ENCODE measurements around the gene TUBAL3.
"Not testable (repeated sequence)": the region's sequence is repeated elsewhere in the genome, so short reads cannot be mapped to it uniquely, and the experiment has no call there.

TUBAL3 gene

DNA sequence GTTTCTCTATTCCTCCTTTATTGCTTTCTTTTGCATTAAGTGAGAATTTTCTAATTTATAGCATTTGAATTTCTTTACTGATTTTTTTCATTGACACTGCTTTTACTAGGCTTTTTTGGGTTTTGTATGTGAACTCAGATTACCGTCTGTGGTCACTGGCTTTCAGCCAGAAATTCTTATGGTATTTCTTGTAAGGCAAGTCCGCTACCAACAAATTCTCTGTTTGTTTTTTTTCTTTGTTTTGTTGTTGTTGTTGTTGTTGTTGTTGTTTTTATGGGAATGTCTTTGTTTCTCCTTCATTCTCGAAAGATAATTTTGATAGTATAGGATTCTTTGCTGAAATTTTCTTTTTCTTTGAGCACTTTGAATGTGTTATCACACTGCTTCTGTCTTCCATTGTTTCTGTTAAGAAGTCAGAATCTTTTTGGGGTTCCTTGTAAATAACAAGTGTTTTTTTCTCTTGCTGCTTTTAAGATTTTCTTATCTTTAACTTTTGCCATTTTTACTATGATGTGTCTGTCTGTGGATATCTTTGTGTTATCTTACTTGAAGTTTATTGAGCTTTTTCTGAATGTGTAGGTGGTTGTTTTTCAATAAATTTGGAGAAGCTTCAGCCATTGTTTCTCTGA, 15.0 kb upstream of the TUBAL3 start:
- DNase-seq: no peak

DNA sequence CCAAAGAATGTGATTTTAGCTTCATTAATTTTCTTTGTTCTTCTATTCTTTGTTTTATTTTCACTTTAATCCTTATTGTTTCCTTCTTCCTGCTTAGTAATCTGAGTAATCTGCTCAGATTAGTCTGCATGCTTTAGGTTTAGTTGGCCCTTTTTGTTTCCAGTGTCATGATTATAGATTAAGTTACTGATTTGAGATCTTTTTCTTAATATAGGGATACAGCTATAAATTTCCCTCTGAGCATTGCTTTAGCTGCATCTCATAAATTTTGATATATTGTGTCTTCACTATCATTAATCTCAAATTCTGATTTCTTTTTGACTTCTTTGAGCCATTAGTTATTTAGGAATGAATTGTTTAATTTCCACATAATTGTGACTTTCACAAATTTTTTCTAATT, 14.0 kb upstream of the TUBAL3 start:
- DNase-seq: no peak

DNA sequence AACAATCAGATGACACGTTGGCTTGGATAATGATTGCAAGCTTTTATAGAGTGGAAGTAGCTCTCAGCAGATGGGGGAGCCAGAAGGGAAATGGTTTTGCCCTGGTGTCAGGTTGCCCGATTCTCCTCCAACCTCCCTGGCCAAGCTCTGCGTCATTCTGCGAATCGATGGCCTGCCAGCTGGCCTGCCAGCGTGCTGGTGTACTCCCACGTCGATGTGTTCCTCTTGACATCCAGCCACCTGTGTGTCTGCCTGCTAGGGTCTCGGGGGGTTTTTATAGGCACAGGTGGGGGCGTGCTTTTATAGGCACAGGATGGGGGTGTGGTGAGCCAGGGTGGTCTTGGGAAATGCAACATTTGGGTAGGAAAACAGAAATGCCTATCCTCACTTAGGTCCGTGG, 12.4 kb upstream of the TUBAL3 start:
- no peak for DNase-seq

DNA sequence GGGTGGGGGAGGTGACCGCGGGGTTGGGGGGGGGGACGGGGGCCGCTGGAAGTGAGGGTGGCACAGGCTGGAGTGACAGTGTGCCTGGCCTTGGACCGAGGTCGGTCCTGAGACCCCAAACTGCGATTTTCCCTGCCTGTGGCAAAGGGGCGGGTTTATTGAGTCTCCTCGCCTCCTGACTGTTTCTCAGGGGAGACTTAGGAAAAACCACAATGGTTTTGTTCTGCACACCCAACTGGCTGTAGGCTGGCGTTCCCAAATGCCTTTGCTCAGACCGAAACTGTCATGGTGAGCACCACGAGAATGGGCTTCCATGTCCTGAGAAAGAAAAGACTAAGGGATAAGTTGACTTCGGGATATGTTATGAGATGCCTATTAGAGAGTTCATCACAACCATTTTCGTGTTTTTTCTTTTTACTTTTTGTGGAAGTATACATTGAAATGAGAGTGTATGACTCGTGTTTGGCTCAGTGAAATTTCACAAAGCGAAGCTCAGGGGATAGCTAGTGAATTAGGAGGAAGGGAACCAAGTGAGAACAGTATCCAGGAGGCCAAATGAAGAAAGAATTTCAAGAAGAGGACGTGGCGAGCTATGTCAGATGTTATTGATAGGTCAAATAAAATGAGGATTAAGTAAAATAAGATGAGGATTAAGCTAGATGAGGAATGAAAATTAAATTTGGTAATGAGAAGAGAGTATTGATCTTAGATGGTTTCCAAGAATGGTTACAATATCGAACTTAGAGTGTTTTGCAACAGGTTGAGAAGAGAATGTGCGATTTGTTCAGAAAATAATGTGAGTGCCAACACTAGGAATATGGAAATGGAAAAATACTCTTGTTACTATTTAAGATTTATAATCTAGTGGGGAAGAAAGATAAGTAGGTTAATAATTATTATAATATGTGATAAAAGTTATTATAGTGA, 8.6 kb upstream of the TUBAL3 start:
- DNase-seq: no peak

DNA sequence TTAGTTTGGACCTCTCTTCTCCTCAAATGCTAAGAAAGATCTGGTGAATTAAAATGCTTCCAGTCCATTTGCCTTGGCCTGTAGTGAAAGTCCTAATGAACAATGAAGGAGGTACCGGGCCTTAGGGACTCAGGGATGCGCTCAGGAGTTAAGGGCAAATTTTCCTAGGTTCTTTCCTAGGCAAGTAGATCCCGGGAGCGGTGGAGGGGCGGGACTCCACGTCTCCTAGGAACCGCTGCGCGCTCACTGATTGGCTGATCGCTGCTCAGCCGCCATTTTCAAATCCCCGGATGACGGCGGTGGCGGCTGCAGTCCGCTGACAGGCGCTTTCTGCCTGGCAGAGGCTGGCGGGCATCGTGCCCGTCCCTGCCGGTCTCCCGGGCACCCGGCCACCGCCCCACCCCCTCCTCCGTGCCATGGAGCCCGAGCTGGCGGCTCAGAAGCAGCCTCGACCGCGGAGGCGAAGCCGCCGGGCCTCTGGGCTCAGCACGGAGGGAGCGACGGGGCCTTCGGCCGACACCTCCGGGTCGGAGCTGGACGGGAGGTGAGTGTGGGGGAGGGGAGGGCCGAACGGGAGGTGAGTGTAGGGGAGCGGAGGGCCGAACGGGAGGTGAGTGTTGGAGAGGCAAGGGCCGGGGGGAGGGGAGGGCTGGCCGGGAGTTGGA, 7.8 kb upstream of the TUBAL3 start, which contains the start of gene NET1:
NET1 (plus strand) TSS at position 281 of the 665 bp plus-strand sequence; CDS start at position 417, 136 bp downstream.
- peak; percentile 54 for DNase-seq

DNA sequence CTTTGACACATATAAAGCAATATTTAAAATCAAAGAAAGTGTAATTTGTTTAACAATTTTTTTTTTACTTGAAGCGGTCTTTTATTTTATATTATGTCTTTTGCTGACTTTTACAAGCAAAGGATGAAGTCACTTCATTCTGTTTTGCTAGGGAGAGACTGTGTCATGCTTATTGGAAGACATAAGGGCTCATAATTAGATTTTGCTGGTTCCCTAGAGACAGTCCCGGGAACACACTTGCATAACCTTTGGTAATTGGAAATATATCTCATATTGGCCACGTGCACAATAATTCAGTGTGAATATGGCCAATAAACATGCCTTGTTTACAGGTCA, 7.3 kb upstream of the TUBAL3 start:
- DNase-seq: no peak

DNA sequence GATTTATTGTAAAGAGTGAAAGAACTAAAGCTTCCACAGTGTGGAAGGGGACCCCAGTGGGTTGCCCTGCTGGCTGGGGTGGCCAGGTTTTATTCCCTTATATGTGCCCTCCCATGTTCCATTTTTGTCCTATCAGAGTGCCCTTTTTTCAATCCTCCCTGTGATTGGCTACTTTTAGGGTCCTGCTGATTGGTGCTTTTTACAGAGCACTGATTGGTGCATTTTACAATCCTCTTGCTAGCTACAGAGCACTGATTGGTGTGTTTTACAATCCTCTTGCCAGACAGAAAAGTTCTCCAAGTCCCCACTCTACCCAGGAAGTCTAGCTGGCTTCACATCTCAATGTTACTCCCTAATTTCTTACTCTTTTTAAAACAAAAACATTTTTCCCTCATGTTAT, 6.2 kb upstream of the TUBAL3 start:
- DNase-seq: not testable (repeated sequence)

DNA sequence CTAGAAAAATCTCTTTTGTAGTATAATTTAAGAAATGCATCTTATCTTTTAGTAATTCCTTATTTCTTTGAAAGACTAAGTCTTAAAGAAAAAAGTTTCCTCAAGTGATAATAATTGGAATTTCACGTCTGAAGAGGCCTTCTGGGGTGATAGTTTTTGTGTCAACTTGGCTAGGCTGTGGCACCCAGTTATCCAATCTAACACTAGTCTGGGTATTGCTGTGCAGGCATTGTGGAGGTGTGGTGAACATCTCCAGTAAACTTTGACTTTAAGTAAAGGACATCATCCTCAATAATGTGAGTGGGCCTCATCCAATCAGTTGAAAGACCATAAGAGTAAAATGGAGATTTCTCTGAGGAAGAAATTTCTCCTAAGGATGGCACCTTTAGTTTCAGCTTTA, 2.3 kb upstream of the TUBAL3 start:
- no peak for DNase-seq

DNA sequence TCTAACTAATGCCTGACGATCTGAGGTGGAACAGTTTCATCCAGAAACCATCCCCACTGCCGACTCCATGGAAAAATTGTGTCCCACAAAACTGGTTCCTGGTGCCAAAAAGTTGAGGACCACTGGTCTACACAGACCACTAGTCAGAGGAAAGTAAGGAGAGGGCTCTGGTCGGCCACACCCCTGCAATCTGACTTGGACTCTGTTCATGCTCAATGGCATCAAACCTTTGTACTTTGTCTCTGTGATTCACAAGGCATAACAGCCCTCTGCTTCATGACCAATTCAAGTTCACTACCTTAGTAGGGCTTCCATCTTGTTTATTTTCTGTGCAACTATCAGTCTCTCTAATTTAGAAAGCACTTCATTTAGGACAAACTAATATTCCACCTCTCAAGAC, 1.8 kb downstream of the TUBAL3 start:
- no peak for DNase-seq

DNA sequence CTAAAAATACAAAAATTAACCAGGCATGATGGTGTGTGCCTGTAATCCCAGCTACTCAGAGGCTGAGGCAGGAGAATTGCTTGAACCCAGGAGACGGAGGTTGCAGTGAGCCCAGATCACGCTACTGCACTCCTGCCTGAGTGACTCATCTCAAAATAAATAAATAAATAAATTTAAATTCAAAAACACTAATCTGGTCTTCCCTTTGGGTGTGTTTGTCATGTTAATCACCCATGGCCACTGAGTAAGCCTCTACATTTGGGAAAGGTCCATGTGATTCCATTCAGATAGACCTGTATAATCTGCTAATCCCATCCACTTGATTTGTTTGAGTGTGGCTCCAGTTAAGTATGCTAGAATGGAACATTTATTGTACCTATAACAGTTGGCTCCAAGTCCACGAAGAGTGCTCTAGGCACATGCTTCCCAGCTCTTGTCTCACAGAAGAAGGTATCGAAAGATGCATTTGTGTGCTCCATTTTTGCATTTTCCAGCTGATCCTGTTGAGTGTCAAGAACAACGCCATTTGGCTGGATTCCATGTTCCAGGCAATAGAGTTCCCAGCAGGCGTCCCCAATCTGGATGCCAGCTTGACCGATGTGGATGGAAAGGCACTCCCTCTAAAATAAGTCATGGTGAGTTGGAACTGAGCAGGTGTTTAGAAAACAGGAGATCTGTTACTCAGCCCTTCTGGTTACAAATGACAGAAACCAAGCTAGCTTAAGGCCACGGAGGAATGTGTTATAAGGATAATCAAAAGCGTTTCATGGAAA, 4.0 kb downstream of the TUBAL3 start:
- no peak for DNase-seq

DNA sequence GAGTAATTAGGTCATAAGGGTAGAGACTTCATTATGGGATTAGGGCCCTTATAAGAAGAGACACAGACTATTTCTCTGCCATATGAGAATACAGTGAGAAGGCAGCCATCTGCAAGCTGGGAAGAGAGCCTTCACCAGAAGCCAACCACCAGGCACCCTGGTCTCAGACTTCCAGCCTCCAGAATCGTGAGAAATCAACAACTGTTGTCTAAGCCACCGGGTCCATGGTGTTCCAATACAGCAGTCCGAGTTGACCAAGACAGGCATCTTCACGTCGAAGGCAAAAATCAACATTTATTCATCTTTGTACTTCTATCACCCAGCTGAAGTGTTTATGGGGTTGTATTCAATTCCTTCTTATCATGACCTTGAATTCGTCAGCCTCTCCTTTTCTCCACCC, 5.3 kb downstream of the TUBAL3 start:
- DNase-seq: no peak

DNA sequence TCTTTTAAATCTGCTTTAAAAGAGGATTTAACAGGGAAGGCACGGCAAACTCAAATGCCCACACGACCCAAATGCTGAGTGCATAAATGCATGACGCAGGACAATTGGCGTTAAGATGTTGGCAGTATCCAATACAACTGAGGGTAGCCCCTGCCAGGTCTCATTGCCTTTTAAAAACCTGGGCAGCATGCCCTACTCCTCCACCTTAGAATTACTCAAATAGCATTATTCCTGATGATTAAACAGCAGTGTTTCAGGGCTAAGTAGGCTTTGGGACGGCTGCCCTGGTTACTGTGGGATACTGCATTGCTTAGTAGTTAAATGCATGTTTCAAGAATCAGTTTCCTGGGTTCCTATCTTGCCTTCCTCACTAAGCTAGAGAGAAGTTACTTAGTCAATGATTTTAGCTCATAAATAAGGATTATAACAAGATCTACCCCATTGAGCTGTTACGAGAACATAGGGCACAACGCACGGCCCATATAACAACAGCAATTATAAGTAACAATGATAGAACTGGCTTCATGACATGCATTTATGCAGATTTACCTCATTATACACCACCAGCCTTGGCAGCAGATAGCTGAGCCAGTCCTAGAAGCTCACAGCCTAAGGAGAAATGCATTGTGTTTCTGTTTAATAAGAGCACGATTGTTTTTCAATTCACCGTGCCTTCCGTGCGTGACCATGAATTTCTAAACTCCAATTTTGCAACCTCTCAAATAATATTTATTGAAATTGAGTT, 7.9 kb downstream of the TUBAL3 start:
- no peak for DNase-seq

DNA sequence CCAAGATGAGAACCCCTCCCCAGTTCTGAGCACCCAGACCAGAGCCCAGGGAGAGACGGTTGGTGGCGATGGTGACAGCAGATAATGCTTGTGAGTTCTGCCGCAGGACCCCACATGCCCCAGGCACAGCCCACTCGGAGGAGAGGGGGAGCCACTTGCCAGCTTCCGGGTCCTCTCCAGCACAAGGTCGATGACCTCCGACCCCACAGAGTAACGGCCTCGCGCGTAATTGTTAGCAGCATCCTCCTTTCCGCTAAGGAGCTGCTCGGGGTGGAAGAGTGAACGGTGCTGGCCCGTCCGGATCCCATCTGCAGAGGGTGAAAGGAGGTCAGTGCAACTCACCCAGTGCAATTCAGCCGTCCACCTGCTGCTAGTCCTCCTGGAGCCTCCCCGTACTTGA, 9.5 kb downstream of the TUBAL3 start:
- no peak for DNase-seq

DNA sequence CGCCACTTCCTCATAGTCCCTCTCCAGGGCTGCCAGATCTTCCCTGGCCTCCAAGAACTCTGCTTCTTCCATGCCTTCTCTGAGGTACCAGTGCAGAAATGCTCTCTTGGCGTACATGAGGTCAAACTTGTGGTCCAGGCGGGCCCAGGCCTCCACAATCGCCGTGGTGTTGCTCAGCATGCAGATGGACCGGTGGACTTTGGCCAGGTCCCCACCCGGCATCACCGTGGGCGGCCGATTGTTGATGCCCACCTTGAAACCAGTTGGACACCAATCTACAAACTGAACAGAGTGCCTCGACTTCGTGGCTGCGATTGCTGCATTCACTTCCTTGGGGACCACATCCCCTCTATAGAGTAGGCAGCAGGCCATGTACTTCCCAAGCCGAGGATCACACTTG, 11.1 kb downstream of the TUBAL3 start:
- no peak for DNase-seq

DNA sequence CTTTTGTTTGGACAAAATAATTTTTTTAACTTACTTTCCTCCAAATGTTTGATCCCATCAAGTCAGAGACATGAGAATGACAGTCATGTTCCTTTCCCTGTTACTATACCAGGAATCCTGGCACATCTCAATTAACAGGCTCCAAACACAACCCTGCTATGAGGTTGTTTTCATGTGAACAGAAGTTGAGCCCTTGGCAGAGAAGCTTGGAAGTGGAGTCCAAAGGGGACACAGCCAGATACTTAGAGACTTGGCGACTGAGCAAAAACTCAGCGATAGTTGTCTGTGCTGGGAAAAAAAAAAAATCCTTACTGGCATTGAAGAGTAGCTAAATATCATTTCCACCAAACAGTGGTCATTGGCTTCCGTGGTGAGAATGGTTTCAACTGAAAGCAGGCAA, 12.8 kb downstream of the TUBAL3 start:
- no peak for DNase-seq

DNA sequence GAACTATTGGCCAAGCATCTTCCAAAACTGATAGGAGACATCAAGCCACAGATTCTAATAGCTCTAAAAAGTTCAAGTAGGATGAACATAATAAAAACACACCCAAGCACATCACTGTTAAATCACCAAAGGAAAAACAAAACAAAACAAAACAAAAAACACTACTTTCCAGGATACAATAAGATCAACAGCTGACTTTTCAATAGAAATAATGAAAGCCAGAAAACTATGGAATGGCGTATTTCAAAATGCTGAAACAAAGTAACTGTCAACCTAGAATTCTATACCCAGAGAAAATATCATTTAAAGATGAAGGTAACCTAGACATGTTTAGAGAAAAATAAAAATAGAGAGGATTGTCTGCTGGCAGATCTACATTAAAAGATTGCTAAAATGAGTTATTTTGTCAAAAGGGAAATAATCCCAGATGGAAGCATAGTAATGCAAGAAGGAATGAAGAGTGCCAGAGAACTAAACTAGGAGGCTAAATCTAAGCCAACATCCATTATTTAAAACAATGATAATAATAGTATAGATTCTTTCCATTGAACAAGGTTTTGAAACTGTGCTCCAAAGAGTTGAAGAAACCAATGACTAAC, 13.9 kb downstream of the TUBAL3 start:
- DNase-seq: no peak

DNA sequence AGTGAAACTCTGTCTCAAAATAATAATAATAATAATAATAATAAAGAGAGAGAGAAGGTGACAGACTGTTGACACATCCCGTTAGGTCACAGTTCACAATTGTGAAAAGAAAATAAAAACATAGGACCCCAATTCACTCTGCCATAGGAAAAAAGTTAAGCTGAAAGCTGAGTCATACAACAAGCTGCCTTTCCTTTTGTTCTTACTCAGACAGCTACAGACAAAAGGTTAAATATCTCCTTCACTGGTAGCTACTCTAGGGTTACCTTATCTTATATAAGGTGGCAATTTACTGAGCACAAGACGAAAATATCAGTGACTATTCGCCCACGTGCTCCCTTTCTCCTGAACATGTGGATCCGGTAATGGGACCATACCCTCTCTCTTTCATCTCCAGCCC, 17.5 kb downstream of the TUBAL3 start:
- DNase-seq: no peak

DNA sequence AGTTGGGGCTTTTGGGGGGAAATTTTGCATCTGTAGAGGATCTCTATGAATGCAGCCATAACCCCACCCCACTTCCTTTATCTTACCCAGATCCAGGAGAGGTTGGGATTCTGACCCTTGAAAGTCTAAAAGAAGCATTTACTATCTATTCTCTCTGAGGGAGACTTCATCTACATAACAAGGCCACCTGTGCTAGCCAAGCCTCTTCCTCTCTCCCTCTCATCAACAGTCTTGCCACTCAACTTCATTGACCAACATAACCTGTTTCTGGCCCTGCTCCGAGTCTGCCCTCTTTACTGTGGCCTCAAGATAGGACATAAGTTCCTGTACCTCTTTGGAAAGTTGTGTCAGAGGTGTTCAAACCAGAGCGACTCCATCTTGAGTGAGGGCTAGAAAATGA, 19.4 kb downstream of the TUBAL3 start:
- DNase-seq: no peak

DNA sequence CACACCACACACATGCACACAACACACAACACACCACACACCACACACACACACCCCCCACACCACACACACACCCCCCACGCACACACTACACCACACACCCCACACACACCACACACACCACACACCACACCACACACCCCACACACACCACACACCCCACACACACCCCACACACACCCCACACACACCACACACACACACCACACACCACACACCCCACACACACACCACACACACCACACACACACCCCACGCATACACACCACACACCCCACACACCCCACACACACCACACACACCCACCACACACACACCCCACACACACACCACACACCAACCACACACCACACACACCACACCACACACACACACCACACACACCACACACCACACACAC, 23.4 kb downstream of the TUBAL3 start:
- no peak for DNase-seq

DNA sequence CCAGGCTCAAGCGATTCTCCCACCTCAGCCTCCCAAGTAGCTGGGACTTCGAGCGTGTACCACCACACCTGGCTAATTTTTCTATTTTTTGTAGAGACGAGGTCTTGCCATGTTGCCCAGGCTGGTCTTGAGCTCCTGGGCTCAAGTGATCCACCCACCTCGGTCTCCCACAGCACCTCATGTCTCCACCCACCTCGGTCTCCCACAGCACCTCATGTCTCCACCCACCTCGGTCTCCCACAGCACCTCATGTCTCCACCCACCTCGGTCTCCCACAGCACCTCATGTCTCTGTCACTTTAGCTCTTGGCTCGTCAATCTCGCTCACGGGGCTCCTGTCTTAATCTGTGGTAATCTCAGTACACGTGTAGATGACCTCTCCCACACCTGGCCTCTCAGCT, 24.2 kb downstream of the TUBAL3 start:
- not testable (repeated sequence) for DNase-seq

DNA sequence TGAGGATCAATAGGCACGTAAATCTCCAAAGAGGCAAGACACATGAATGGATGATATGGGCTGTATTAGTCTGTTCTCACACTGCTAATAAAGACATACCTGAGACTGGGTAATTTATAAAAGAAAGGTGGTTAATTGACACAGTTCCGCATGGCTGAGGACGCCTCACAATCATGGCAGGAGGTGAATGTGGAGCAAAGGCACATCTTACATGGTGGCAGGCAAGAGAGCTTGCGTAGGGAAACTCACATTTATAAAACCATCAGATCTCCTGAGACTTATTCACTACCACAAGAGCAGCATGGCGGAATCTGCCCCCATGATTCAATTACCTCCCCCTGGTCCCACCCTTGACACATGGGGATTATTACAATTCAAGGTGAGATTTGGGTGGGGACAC, 25.4 kb downstream of the TUBAL3 start:
- DNase-seq: not testable (repeated sequence)

DNA sequence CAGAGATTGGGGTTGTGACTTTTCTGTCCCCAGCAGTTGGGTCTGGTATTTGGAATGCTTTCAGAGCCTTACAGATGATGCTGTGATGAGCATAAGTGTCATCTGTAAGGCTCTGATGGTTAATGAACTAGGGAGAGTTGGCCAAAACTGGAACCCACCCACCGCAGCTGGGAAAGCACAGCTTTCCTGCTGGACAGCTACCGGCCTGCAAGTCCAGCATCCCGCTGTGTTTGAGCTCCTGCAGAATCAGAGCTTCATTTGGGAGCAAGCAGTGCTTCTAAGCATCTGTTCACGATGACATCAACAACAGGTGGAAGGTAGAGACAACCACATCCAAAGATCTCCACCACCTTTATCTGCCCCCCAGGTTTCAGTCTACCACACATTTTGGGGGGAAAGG, 28.2 kb downstream of the TUBAL3 start:
- DNase-seq: no peak

All from activated CD4-positive, alpha-beta T cell treated with anti-CD3 and anti-CD28 coated beads, Interleukin-2, amount 50 U/mL, for 1 hour (primary cell).